GM21447 (cell line): Measurements from ENCODE around the gene DCBLD2.
"Not testable (repeated sequence)": the region's sequence is repeated elsewhere in the genome, so short reads cannot be mapped to it uniquely, and the experiment has no call there.

ENCODE experiments used
- ATAC-seq: cut with Tn5 transposase; IDR thresholded peaks from one replicate; pipeline ENCODE4 v1.9.1; 2021; ENCODE audit not compliant: unreplicated experiment

DCBLD2 gene

GRCh38 chr3:98893740-98894139 lies 7.8 kb downstream of the DCBLD2 start:
- ATAC-seq: no peak

- no peak for ATAC-seq
Observed at GRCh38 chr3:98892263-98892662, 9.2 kb downstream of the DCBLD2 start.

- ATAC-seq: no peak
Observed at GRCh38 chr3:98890965-98891910, 10.3 kb downstream of the DCBLD2 start.

GRCh38 chr3:98890181-98890835 lies 11.2 kb downstream of the DCBLD2 start:
- no peak for ATAC-seq

- ATAC-seq: no peak
Observed at GRCh38 chr3:98887684-98888083, 13.8 kb downstream of the DCBLD2 start.

GRCh38 chr3:98886525-98886924 lies 15.0 kb downstream of the DCBLD2 start:
- no peak for ATAC-seq

- ATAC-seq: no peak
Observed at GRCh38 chr3:98885851-98886250, 15.6 kb downstream of the DCBLD2 start.

- ATAC-seq: no peak
Observed at GRCh38 chr3:98884675-98885371, 16.7 kb downstream of the DCBLD2 start.

- not testable (repeated sequence) for ATAC-seq
Observed at GRCh38 chr3:98882614-98883333, 18.7 kb downstream of the DCBLD2 start.

GRCh38 chr3:98877132-98877531 lies 24.4 kb downstream of the DCBLD2 start:
- no peak for ATAC-seq

- ATAC-seq: no peak
Observed at GRCh38 chr3:98875535-98875934, 26.0 kb downstream of the DCBLD2 start.

GRCh38 chr3:98874602-98875249 lies 26.8 kb downstream of the DCBLD2 start:
- ATAC-seq: no peak

GRCh38 chr3:98869391-98869790 lies 32.1 kb downstream of the DCBLD2 start:
- ATAC-seq: no peak

- not testable (repeated sequence) for ATAC-seq
Observed at GRCh38 chr3:98857971-98858370, 43.5 kb downstream of the DCBLD2 start.

- ATAC-seq: not testable (repeated sequence)
Observed at GRCh38 chr3:98857258-98857657, 44.2 kb downstream of the DCBLD2 start.

- no peak for ATAC-seq
Observed at GRCh38 chr3:98856724-98857123, 44.8 kb downstream of the DCBLD2 start.

GRCh38 chr3:98855806-98856400 lies 45.6 kb downstream of the DCBLD2 start:
- no peak for ATAC-seq

- ATAC-seq: no peak
Observed at GRCh38 chr3:98848108-98848507, 53.4 kb downstream of the DCBLD2 start.

- no peak for ATAC-seq
Observed at GRCh38 chr3:98846101-98846500, 55.4 kb downstream of the DCBLD2 start.
